ENCODE measurements around the gene NPAS4.
A peak's percentile ranks its signal among the peaks of the same experiment; 100 is the strongest.
"Not testable (repeated sequence)": the region's sequence is repeated elsewhere in the genome, so short reads cannot be mapped to it uniquely, and the experiment has no call there.

Gene NPAS4

GRCh38 chr11:66418168-66418985 is 2.5 kb upstream of the NPAS4 start:
- peak; percentile 87 for DNase-seq

- DNase-seq: no peak
Measured at GRCh38 chr11:66418986-66419308, 1.9 kb upstream of the NPAS4 start.

- no peak for DNase-seq
Measured at GRCh38 chr11:66419825-66420224, 1.0 kb upstream of the NPAS4 start.

- DNase-seq: peak; percentile 94
Measured at GRCh38 chr11:66421492-66422205, 814 bp downstream of the NPAS4 start.

DNA sequence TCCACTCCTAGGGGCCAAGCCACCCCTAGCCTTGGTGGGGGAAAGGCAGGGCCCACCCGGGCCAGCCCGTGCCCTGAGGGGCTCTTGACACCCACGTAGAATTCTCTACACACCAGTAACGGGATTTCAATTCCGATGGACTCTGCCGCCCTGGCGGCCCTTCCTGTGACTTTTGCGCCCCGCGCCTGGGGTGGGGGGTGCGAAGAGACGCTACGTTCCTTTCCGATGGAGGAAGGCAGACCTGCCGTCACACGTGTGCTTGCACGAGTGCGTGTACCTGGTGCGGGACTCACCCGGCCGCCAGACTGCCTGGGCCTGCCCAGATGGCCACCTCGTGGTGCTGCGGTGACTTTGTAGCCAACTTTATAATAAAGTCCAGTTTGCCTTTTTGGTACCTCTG is 5.5 kb downstream of the NPAS4 start:
- no peak for DNase-seq

GRCh38 chr11:66428933-66429332 is 8.1 kb downstream of the NPAS4 start:
- no peak for DNase-seq

DNA sequence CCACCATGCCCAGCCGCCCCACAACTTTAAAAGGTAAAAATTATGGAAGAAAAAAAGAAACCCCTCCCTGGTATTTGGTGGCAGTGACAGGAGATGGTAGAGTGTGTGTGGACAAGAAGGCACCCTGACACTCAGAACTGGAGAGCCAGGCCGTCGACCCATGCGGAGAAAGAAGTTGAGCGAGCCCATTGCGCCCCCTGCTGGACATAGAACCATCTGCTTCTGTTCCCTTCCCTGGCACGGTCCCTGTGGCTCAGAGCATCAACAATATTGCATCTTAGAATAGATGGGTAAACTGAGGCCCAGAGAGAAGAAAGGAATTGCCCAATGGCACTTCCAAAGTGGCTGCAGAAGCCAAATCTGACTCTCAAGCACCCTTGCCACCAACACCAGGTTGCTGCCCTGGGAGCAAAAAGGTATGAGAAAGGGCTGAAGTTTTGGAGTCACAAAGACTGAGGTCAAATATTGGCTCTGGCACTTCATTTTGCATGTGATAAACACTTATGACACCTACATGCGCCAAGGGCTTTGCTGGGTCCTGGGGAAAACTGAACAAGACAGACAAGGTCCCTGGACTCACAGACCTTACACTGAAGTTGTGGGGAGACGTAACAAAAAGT is 9.3 kb downstream of the NPAS4 start:
- DNase-seq: peak; percentile 85

- DNase-seq: not testable (repeated sequence)
Measured at GRCh38 chr11:66431287-66431686, 10.5 kb downstream of the NPAS4 start.

DNA sequence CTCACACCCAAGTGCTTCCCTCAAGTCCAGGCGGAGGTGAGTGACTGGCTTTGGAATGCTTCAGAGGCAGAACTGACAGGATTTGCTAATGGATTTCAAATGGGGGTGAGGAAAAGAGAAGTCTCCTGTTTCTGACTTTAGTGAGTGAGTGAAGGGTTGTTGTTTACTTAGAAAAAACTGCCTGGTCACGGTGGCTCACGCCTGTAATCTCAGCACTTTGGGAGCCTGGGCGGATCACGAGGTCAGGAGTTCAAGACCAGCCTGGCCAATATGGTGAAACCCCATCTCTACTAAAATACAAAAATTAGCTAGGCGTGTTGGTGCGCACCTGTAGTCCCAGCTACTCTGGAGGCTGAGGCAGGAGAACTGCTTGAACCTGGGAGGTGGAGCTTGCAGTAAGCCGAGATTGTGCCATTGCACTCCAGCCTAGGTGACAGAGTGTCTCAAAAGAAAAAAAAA is 11.1 kb downstream of the NPAS4 start:
- DNase-seq: not testable (repeated sequence)

DNA sequence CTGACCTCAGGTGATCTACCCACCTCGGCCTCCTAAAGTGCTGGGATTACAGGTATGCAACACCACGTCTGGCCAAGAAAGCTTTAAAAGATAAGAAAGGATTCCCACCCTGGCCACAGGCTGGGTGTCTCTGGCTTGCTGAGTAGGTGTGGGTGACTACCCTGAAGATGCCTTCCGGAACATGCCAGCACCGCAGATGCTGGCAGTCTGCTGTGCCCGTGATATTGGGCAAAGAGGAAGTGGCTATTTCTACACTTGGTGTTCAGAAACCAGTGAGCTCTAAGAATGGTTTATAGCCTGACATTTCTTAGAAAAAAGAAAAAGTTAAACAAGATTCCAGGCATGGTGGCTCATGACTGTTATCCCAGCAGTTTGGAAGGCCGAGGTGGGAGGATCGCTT is 11.8 kb downstream of the NPAS4 start:
- no peak for DNase-seq

GRCh38 chr11:66437979-66438503 is 17.2 kb downstream of the NPAS4 start:
- DNase-seq: no peak

DNA sequence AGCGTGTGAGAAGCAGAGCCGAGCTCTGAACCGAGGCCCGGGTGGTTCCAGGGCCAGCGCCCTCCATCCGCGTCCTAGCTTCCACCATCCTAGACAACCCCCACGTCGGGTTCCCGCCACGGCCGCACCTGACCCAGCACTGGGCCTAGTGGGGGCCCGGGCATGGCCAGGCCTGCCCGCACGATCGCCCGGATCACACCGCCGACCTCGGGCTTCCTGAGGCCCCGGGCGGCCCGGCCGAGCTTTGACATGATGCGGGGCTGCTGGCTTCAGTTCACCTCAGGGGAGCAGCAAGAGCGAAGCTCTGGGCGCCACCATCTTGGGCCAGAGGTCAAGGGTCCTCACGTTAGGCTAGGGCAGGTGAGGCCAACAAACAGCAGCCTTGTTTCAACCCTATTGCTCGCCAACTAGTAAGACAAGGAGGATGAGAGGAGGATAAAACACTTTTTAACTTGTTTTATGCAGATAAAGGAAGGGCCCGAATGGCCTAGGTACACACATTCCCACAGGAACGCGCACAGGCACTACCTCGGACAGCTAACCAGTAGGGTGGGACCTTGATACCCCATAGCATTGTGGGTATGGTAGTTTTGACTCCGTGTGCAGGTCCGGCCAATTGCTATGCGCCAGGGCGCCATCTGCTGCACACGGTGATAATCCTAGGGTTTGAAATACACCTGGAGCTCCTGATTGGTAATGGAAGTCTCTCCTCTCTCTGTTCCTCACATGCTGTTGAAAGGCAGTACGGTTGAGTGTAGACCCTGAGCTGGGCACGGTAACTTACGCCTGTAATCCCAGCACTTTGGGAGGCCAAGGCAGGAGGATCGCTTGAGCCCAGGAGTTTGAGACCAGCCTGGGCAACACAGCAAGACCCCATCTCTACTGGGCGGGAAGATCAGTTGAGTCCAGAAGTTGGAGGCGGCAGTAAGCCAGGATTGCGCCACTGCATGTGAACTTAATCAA is 17.9 kb downstream of the NPAS4 start, which contains the start of gene MRPL11:
MRPL11 (minus strand) TSS at position 345 of the 963 bp plus-strand sequence; CDS start at position 251, 94 bp downstream.
- peak; percentile 97 for DNase-seq

DNA sequence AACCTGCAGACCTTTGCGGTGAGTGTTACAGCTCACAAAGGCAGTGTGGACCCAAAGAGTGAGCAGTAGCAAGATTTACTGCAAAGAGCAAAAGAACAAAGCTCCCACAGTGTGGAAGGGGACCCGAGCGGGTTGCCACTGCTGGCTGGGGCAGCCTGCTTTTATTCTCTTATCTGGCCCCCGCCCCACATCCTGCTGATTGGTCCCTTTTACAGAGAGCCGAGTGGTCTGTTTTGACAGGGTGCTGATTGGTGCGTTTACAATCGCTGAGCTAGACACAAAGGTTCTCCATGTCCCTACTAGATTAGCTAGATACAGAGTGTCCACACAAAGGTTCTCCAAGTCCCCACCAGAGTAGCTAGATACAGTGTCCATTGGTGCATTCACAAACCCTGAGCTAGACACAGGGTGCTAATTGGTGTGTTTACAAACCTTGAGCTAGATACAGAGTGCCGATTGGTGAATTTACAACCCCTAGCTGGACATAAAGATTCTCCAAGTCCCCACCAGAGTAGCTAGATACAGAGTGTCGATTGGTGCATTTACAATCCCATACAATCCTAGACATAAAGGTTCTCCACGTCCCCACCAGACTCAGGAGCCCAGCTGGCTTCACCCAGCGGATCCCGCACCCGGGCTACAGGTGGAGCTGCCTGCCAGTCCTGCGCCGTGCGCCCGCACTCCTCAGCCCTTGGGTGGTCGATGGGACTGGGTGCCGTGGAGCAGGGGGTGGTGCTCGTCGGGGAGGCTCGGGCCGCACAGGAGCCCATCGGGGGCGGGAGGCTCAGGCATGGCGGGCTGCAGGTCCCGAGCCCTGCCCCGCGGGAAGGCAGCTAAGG is 19.5 kb downstream of the NPAS4 start:
- not testable (repeated sequence) for DNase-seq

DNA sequence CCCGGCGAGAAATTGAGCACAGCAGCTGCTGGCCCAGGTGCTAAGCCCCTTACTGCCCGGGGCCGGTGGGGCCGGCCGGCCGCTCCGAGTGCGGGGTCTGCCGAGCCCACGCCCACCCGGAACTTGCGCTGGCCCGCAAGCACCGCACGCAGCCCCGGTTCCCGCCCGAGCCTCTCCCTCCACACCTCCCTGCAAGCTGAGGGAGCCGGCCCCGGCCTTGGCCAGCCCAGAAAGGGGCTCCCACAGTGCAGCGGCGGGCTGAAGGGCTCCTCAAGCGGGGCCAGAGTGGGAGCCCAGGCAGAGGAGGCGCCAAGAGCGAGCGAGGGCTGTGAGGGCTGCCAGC is 20.1 kb downstream of the NPAS4 start:
- not testable (repeated sequence) for DNase-seq

GRCh38 chr11:66443602-66444001 is 22.8 kb downstream of the NPAS4 start:
- DNase-seq: no peak

DNA sequence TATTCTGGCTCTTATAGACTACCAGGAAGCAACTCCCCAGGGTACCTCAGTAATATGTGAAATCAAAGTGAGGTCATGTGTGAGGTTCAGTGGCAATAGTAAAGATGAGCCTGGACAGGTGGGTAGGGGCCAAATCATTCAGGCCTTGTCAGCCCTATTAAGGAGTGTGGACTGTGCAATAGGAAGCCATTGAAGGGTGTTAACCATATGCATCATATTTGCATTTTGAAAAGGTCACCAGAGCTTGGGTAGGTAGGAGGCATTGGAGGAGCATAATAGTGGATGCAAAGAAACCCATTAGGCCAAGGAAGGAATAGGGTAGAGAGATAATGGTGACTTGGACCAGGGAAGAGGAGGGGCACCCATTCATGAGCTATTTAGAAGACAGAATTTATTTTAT is 26.2 kb downstream of the NPAS4 start:
- DNase-seq: no peak

DNA sequence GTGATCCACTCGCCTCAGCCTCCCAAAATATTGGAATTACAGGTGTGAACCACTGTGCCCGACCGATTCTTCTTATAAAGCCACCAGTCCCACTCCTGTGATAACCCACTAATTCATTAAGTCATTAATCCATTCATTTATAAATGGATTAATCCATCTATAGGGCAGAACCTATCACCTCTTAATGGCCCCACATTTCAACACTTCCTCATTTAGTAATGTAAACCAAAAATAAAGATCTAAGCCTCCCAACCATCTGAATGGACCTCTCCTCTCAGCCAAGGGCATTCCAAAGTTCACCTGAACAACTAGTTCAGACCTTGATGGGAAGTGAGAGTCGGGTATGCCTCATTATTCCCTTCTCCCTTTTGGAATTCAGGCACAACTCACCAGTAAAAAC is 27.7 kb downstream of the NPAS4 start:
- no peak for DNase-seq

- no peak for DNase-seq
Measured at GRCh38 chr11:66450560-66450959, 29.7 kb downstream of the NPAS4 start.

- no peak for DNase-seq
Measured at GRCh38 chr11:66451663-66452062, 30.8 kb downstream of the NPAS4 start.

- DNase-seq: peak; percentile 37
Measured at GRCh38 chr11:66454247-66454646, 33.4 kb downstream of the NPAS4 start.

GRCh38 chr11:66454828-66455227 is 34.0 kb downstream of the NPAS4 start:
- no peak for DNase-seq

Measured in RPMI8226 (cell line).